ENCODE data around the gene SULT1E1. TPM values are rescaled to one million over a fixed set of nuclear protein-coding genes. Genes with fewer than 3 reads are reported as not detected.

Gene SULT1E1
- total RNA-seq: 6.7 and 23.8 TPM in 2 replicates

GRCh38 chr4:69860052-69860451 lies at the start of gene SULT1E1:
Gene SULT1E1, minus strand, starts transcription at chr4:69860145. Its CDS starts 2,501 bp downstream, at chr4:69857644.

Other genes with a start within 250 kb of the SULT1E1 start
- 0.33 TPM in 1 of 2 replicates, not detected in the other for gene UGT2A2, start 220.5 kb downstream of the SULT1E1 start, total RNA-seq
- gene UGT2A1, start 206.9 kb downstream of the SULT1E1 start, total RNA-seq: 0.33 and 0.48 TPM in 2 replicates
- gene SULT1B1, start 99.5 kb downstream of the SULT1E1 start, total RNA-seq: 15.3 and 46.1 TPM in 2 replicates
- gene CSN1S1, start 70.9 kb upstream of the SULT1E1 start, total RNA-seq: not detected in 2 replicates
- not detected in 2 replicates for gene CSN2, start 105.6 kb upstream of the SULT1E1 start, total RNA-seq
- gene STATH, start 135.8 kb upstream of the SULT1E1 start, total RNA-seq: not detected in 2 replicates
- gene HTN3, start 168.3 kb upstream of the SULT1E1 start, total RNA-seq: not detected in 2 replicates
- not detected in 2 replicates for gene HTN1, start 190.3 kb upstream of the SULT1E1 start, total RNA-seq

All from vein endothelial cell (primary cell).